PC-3 (cell line): ENCODE measurements around the gene NADSYN1. TPM values are rescaled to one million over a fixed set of nuclear protein-coding genes. Genes with fewer than 3 reads are reported as not detected.

Source experiments
- ATAC-seq: fragments of 200-7000 bp; cut with Tn5 transposase; 2 replicates; pipeline ENCODE4 v1.9.1; 2020; ENCODE audit warnings: mild to moderate bottlenecking, moderate library complexity
- BruUV-seq: library from RNA; stranded (reverse); fragments of 400-500 nt; replicated peaks from 2 replicates; lab custom pipeline; 2021; lab: Mats Ljungman, UMichigan
- CTCF ChIA-PET: fragments of 300-600 bp; sonication (Branson Sonifier 250); formaldehyde crosslinking; loops from one replicate; lab custom pipeline; 2022; ENCODE audit warnings: antibody characterized with exemption; lab: Charles Lee
- POLR2A ChIA-PET: fragments of 300-600 bp; sonication (Branson Sonifier 250); formaldehyde crosslinking; loops from one replicate; lab custom pipeline; 2022; ENCODE audit warnings: antibody characterized with exemption; ENCODE audit not compliant: unreplicated experiment; lab: Charles Lee
- DNase-seq: peaks from one replicate; pipeline ENCODE4 v3.0.0-alpha.2; 2015
- H2AFZ ChIP-seq: fragments of 300-600 bp; sonication (generic); 2 replicates; pipeline ENCODE4 v1.6.0; 2016; ENCODE audit warnings: antibody characterized with exemption, low read length
- H3F3A ChIP-seq: fragments of 300-600 bp; sonication (generic); one replicate; pipeline ENCODE4 v1.6.0; 2017; ENCODE audit warnings: antibody characterized with exemption, low read length, control low read depth, mild to moderate bottlenecking; ENCODE audit not compliant: unreplicated experiment
- H3K27ac ChIP-seq: fragments of 300-600 bp; sonication (generic); 2 replicates; pipeline ENCODE4 v1.5.1; 2016; ENCODE audit warnings: mild to moderate bottlenecking, low read length
- H3K27me3 ChIP-seq: fragments of 300-600 bp; sonication (generic); 2 replicates; pipeline ENCODE4 v1.6.1; 2016; ENCODE audit warnings: low read length, mixed read lengths
- H3K36me3 ChIP-seq: fragments of 300-600 bp; sonication (generic); 2 replicates; pipeline ENCODE4 v1.6.1; 2016; ENCODE audit warnings: low read depth, mixed run types, low read length, mixed read lengths
- H3K4me1 ChIP-seq: fragments of 300-600 bp; sonication (generic); 2 replicates; pipeline ENCODE4 v1.5.1; 2016; ENCODE audit warnings: low read length; ENCODE audit not compliant: insufficient read depth
- H3K4me2 ChIP-seq: fragments of 300-600 bp; sonication (generic); 2 replicates; pipeline ENCODE4 v1.6.0; 2016; ENCODE audit warnings: low read length
- H3K4me3 ChIP-seq: fragments of 300-600 bp; sonication (generic); 2 replicates; pipeline ENCODE4 v1.5.1; 2016; ENCODE audit warnings: mild to moderate bottlenecking, low read length, mixed read lengths
- H3K79me2 ChIP-seq: fragments of 300-600 bp; sonication (generic); 2 replicates; pipeline ENCODE4 v1.6.1; 2017; ENCODE audit warnings: low read length, mixed read lengths
- H3K9ac ChIP-seq: fragments of 300-600 bp; sonication (generic); 2 replicates; pipeline ENCODE4 v1.6.0; 2016; ENCODE audit warnings: mild to moderate bottlenecking, low read length
- H3K9me2 ChIP-seq: fragments of 300-600 bp; sonication (generic); replicated peaks from 2 replicates; pipeline ENCODE4 v1.6.1; 2016; ENCODE audit warnings: mixed run types, low read length, mixed read lengths
- H3K9me3 ChIP-seq: fragments of 300-600 bp; sonication (generic); 2 replicates; pipeline ENCODE4 v1.6.1; 2016; ENCODE audit warnings: low read length, mixed read lengths
- H4K20me1 ChIP-seq: fragments of 300-600 bp; sonication (generic); 2 replicates; pipeline ENCODE4 v1.6.1; 2016; ENCODE audit warnings: low read length, mixed read lengths
- EZH2 ChIP-seq: fragments of 300-600 bp; sonication (generic); IDR thresholded peaks from one replicate; pipeline ENCODE4 v1.6.1; 2017; ENCODE audit warnings: antibody characterized with exemption, mild to moderate bottlenecking, low read length; ENCODE audit not compliant: unreplicated experiment
- EZH2phosphoT487 ChIP-seq: fragments of 300-600 bp; sonication (generic); IDR thresholded peaks from 2 replicates; pipeline ENCODE4 v1.6.1; 2018; ENCODE audit warnings: mild to moderate bottlenecking, antibody characterized with exemption, low read length, borderline replicate concordance
- intact Hi-C: fragments of 100-400 bp; cut with micrococcal nuclease; formaldehyde crosslinking; loops from 2 replicates; pipeline ENCODE4 v1.9.0; 2023
- total RNA-seq: library from RNA; depleted of rRNA; stranded (reverse); fragments of >200 nt; gene quantifications from 2 replicates; pipeline ENCODE4 v1.2.3, GENCODE V29; 2014
- TF ChIP-seq, protein P1 (sequence below): fragments of 300-600 bp; sonication (generic); conservative IDR thresholded peaks from 2 replicates; pipeline ENCODE4 v1.5.1; 2017; ENCODE audit warnings: antibody characterized with exemption, low read depth, mild to moderate bottlenecking, low read length

NADSYN1 gene
- total RNA-seq, 1 experiment from 2014 or later = 64.8 TPM

DNA sequence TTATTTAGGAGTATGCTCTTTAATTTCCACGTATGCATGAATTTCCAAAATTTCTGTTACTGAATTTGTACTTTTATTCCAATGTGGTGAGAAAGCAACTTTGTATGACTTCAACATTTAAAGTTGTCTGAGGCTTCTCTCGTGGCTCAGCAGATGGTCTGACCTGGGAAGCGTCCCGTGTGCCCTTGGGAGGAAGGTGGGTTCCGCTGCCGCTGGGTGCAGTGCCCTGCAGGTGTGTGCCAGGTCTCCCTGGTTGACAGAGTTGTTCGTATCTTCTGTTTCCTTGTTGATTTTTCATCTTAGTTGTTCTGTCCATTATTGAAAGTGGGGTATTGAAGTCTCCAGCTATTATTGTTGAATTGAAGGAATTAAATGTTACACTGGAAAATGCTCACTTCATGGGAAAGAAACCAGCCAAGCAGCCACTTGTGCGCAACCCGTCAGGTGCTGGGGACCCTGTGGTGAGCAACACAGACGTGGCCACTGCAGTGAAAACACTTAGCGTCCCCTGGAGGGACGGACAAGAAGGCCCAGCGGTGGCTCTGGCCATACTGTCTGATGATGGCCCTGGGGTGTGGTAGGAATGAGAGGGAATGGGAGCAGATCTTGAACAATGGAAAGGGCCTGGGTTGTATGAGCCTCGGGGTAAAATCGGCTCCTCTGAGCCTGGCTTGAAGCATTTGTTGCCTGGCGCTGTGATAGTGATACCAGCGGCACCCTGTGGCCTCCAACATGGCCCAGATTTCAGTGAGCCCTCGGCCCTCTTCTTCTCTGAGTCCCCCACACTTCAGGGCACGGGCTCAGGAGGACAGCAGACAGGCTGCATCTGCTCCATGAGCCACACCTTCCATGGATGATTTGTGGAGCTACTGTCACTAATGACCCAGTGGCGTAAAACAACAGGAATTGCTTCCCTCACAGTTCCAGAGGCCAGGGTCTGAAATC lies 42.6 kb downstream of the NADSYN1 start:
- Histone ChIP-seq H3K4me3 (no peak overlapping the region), H3K4me2 (no peak overlapping the region), H2AFZ (no peak overlapping the region), H3F3A (no peaks in the 10 kb centered on the region), H3K9me2 (no peaks in the 10 kb centered on the region), H3K27ac (no peak overlapping the region), H3K79me2 (no peaks in the 10 kb centered on the region), H3K9ac (no peak overlapping the region), H3K36me3 (peaks cover 36% of the 10 kb centered on the region), H3K4me1 (peaks cover 14% of the 10 kb centered on the region; the same call in 1 of the 2 replicates), H4K20me1 (no peaks in the 10 kb centered on the region), H3K9me3 (no peaks in the 10 kb centered on the region), H3K27me3 (no peaks in the 10 kb centered on the region)
- TF ChIP-seq EZH2phosphoT487 (no peak), EZH2 (no peak)
- TF ChIP-seq, protein P1, sequence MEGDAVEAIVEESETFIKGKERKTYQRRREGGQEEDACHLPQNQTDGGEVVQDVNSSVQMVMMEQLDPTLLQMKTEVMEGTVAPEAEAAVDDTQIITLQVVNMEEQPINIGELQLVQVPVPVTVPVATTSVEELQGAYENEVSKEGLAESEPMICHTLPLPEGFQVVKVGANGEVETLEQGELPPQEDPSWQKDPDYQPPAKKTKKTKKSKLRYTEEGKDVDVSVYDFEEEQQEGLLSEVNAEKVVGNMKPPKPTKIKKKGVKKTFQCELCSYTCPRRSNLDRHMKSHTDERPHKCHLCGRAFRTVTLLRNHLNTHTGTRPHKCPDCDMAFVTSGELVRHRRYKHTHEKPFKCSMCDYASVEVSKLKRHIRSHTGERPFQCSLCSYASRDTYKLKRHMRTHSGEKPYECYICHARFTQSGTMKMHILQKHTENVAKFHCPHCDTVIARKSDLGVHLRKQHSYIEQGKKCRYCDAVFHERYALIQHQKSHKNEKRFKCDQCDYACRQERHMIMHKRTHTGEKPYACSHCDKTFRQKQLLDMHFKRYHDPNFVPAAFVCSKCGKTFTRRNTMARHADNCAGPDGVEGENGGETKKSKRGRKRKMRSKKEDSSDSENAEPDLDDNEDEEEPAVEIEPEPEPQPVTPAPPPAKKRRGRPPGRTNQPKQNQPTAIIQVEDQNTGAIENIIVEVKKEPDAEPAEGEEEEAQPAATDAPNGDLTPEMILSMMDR = no peak
- ChIA-PET CTCF (no interaction called here), POLR2A (no interaction called here)
- DNase-seq (no peak), ATAC-seq (no peak)
- no TSS peak for BruUV-seq
- intact Hi-C loops = no loop called here

DNA sequence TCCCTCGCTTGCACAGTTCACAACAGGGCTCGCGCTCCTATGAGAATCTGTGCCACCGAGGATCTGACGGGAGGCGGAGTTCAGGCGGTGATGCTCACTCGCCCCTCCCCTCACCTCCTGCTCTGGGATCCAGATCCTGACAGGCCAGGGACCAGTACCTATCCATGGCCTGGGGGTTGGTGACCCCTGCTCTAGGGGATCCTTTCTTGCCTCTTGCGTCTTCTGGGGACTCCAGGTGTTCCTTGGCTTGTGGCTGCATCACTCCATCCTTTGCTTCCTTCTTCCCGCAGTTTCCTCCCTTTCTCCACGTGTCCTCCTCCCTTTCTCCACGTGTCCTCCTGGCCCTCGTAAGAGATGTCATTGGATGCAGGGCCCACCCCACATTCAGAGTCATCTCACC lies 43.4 kb downstream of the NADSYN1 start:
- BruUV-seq = no TSS peak
- Histone ChIP-seq H3K4me3 (no peak overlapping the region), H3K9me2 (no peaks in the 10 kb centered on the region), H2AFZ (no peak overlapping the region), H3F3A (no peaks in the 10 kb centered on the region), H3K79me2 (no peaks in the 10 kb centered on the region), H3K9ac (no peak overlapping the region), H3K27ac (no peak overlapping the region), H3K4me1 (peaks cover 16% of the 10 kb centered on the region; the same call in 1 of the 2 replicates), H3K4me2 (no peak overlapping the region), H3K9me3 (no peaks in the 10 kb centered on the region), H3K27me3 (no peaks in the 10 kb centered on the region), H3K36me3 (peaks cover 36% of the 10 kb centered on the region), H4K20me1 (no peaks in the 10 kb centered on the region)
- TF ChIP-seq, protein P1 = no peak
- TF ChIP-seq EZH2 (no peak), EZH2phosphoT487 (no peak)
- no peak for DNase-seq
- intact Hi-C loops = no loop called here
- ChIA-PET POLR2A (no interaction called here), CTCF (no interaction called here)
- no peak for ATAC-seq

DNA sequence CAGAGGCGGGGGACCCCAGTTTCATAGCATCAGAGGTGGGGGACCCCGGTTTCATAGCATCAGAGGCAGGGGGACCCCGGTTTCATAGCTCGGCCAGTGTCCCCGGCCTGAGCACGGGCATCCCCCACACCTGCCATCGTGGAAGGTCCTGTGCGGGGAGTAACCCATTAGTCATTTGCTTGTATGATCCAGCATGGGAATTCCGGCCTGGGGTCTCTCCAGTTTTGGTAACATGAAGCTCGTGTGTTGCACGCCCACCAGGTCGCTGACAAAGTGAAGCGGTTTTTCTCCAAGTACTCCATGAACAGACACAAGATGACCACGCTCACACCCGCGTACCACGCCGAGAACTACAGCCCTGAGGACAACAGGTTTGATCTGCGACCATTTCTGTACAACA lies 45.1 kb downstream of the NADSYN1 start:
- ChIA-PET POLR2A (no interaction called here), CTCF (interaction anchor here (0.6 kb wide), 1 partner anchor 82 kb away, joined by 10 read pairs; no protein-coding TSS in a partner anchor)
- intact Hi-C loops = no loop called here
- BruUV-seq = no TSS peak
- Histone ChIP-seq H3K9ac (no peak overlapping the region), H3K4me2 (no peak overlapping the region), H3K36me3 (peaks cover 36% of the 10 kb centered on the region), H4K20me1 (no peaks in the 10 kb centered on the region), H3K9me2 (no peaks in the 10 kb centered on the region), H3K79me2 (no peaks in the 10 kb centered on the region), H3K4me1 (peaks cover 16% of the 10 kb centered on the region; the same call in 1 of the 2 replicates), H3K4me3 (no peak overlapping the region), H2AFZ (no peak overlapping the region), H3F3A (no peaks in the 10 kb centered on the region), H3K27ac (no peak overlapping the region), H3K9me3 (no peaks in the 10 kb centered on the region), H3K27me3 (no peaks in the 10 kb centered on the region)
- no peak for ATAC-seq
- no peak for DNase-seq
- TF ChIP-seq, protein P1 = no peak
- TF ChIP-seq EZH2phosphoT487 = no peak
